Mammary epithelial cell (primary cell): Measurements from ENCODE around the gene BNC2.

Experiments used
- EZH2 ChIP-seq: IDR thresholded peaks from 2 replicates; pipeline ENCODE4 v1.6.1; 2012; ENCODE audit warnings: low read length, inconsistent platforms, borderline replicate concordance
- TF ChIP-seq, protein P1 (sequence below), 2 donors: IDR thresholded peaks in 1 of 2; conservative IDR thresholded peaks in 1 of 2; 2 replicates each; pipeline ENCODE4 v1.5.1; 2011 to 2012; ENCODE audit warnings: inconsistent platforms in 2 of 2, low read length in 2 of 2, mild to moderate bottlenecking in 2 of 2, control low read depth in 1 of 2, low read depth in 1 of 2; ENCODE audit not compliant: insufficient read depth in 1 of 2; ENCODE audit errors: extremely low read depth in 1 of 2

DNA sequence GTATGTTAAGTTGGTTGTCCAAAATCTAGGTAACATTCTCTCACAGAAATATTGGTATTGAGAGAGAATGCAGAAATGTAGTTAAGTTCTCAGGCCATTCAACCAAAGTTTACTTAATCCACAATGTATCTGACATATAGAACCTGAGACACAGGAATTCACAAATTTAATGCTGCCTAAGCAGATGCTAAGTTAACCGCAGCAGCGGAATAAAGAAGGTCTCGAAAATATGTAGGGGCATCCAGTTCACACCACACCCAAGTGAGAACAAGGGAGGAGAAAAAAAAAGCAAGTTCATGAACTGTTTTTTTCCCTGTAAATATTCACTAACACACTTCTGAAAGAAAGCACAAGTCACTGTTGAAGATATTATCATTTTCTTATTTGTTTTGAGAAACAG, 194.0 kb downstream of the BNC2 start:
- TF ChIP-seq, protein P1, sequence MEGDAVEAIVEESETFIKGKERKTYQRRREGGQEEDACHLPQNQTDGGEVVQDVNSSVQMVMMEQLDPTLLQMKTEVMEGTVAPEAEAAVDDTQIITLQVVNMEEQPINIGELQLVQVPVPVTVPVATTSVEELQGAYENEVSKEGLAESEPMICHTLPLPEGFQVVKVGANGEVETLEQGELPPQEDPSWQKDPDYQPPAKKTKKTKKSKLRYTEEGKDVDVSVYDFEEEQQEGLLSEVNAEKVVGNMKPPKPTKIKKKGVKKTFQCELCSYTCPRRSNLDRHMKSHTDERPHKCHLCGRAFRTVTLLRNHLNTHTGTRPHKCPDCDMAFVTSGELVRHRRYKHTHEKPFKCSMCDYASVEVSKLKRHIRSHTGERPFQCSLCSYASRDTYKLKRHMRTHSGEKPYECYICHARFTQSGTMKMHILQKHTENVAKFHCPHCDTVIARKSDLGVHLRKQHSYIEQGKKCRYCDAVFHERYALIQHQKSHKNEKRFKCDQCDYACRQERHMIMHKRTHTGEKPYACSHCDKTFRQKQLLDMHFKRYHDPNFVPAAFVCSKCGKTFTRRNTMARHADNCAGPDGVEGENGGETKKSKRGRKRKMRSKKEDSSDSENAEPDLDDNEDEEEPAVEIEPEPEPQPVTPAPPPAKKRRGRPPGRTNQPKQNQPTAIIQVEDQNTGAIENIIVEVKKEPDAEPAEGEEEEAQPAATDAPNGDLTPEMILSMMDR (conservative IDR thresholded peaks at IDR 0.05 in 1 of 2, IDR thresholded peaks at IDR 0.05 in 1 of 2; ENCODE audit: extremely low read depth in 1 of 2, insufficient read depth in 1 of 2, low read depth in 1 of 2, low read length in 2 of 2): no peak
- no peak for TF ChIP-seq EZH2
